GM13977 (cell line): ENCODE results near the gene TPX2.

Source experiments
- DNase-seq: peaks from one replicate; pipeline ENCODE4 v3.0.0; 2012; ENCODE audit warnings: low spot score
- in situ Hi-C: fragments of 300-500 bp; cut with MboI; formaldehyde crosslinking; loops from one replicate; pipeline ENCODE4 v1.12.0; 2022; ENCODE audit warnings: low sequenced_read_pairs, low pct_unique_long_range_greater_than_20kb, mixed read lengths, inconsistent platforms; ENCODE audit not compliant: unreplicated experiment
- TF ChIP-seq, protein P1 (sequence below): IDR thresholded peaks from 2 replicates; pipeline ENCODE4 v1.5.1; 2012; ENCODE audit warnings: mild to moderate bottlenecking, control low read depth; ENCODE audit not compliant: insufficient read depth; ENCODE audit errors: extremely low read depth, missing control alignments

The TPX2 gene

GRCh38 chr20:31701591-31701990, 37.5 kb upstream of the TPX2 start:
- no peak for DNase-seq
- in situ Hi-C loops, result no loop called here
- TF ChIP-seq, protein P1, sequence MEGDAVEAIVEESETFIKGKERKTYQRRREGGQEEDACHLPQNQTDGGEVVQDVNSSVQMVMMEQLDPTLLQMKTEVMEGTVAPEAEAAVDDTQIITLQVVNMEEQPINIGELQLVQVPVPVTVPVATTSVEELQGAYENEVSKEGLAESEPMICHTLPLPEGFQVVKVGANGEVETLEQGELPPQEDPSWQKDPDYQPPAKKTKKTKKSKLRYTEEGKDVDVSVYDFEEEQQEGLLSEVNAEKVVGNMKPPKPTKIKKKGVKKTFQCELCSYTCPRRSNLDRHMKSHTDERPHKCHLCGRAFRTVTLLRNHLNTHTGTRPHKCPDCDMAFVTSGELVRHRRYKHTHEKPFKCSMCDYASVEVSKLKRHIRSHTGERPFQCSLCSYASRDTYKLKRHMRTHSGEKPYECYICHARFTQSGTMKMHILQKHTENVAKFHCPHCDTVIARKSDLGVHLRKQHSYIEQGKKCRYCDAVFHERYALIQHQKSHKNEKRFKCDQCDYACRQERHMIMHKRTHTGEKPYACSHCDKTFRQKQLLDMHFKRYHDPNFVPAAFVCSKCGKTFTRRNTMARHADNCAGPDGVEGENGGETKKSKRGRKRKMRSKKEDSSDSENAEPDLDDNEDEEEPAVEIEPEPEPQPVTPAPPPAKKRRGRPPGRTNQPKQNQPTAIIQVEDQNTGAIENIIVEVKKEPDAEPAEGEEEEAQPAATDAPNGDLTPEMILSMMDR, result no peak

GRCh38 chr20:31704225-31705119, 34.6 kb upstream of the TPX2 start:
- DNase-seq, result no peak
- in situ Hi-C loops, result no loop called here
- TF ChIP-seq, protein P1, result no peak

DNA sequence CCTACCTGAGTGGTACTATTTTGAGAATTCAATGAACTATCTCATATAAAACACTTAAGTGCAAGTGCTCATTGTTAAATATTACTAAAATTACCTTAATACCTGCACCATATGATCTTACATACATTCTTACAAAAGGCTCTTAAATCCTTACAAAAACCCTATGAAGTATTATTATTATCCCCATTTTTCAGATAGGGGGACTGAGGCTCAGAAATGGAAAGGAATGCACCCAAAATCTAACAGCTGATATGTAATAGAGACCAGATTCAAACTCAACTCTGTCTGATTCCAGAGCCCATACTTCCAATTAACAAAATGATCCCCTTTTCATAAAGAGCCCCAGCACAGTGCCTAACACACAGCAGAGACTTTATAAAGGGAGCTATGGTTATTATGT, 33.9 kb upstream of the TPX2 start:
- no peak for DNase-seq
- in situ Hi-C loops, result no loop called here
- TF ChIP-seq, protein P1, result no peak

- in situ Hi-C loops, result no loop called here
- TF ChIP-seq, protein P1, result no peak
- DNase-seq, result peak; percentile 39
Observed at GRCh38 chr20:31705598-31706597, 33.2 kb upstream of the TPX2 start.

- in situ Hi-C loops, result no loop called here
- no peak for DNase-seq
- TF ChIP-seq, protein P1, result no peak
Observed at GRCh38 chr20:31706607-31707257, 32.4 kb upstream of the TPX2 start.

DNA sequence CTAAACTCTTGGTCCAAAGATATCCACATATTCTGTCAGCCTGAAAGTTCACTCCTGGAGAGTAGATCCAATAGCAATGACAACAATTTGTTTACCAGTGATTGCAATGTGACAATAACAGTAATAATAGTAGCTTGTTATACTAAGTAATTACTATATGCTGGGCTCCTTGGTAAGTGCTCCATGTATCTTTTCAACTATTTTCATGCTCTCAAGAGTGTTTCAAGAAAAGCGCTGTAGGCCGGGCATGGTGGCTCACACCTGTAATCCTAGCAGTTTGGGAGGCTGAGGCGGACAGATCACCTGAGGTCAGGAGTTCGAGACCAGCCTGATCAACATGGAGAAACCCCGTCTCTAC, 31.9 kb upstream of the TPX2 start:
- in situ Hi-C loops, result no loop called here
- TF ChIP-seq, protein P1, result no peak
- no peak for DNase-seq
